Type B pancreatic cell (in vitro differentiated cells): ENCODE data around the gene MCM5. TPM values are rescaled to one million over a fixed set of nuclear protein-coding genes. Genes with fewer than 3 reads are reported as not detected.
"Not testable (repeated sequence)": the region's sequence is repeated elsewhere in the genome, so short reads cannot be mapped to it uniquely, and the experiment has no call there.

Source experiments
- DNase-seq: peaks from one replicate; pipeline ENCODE4 v3.0.0; 2021; ENCODE audit warnings: mixed read lengths; ENCODE audit not compliant: unreplicated experiment; ENCODE audit errors: extremely low spot score
- H3K27ac Mint-ChIP-seq: 2 replicates; pipeline ENCODE4 v1.8.0; 2021; ENCODE audit warnings: mild to moderate bottlenecking, mixed read lengths
- H3K27me3 Mint-ChIP-seq: 2 replicates; pipeline ENCODE4 v1.8.0; 2021; ENCODE audit warnings: mixed read lengths
- H3K36me3 Mint-ChIP-seq: 2 replicates; pipeline ENCODE4 v1.8.0; 2021; ENCODE audit warnings: mixed read lengths
- H3K4me1 Mint-ChIP-seq: one replicate; pipeline ENCODE4 v1.8.0; 2021; ENCODE audit warnings: mixed read lengths; ENCODE audit not compliant: unreplicated experiment
- H3K4me3 Mint-ChIP-seq: 2 replicates; pipeline ENCODE4 v1.8.0; 2021; ENCODE audit warnings: mild to moderate bottlenecking, mixed read lengths
- H3K9me3 Mint-ChIP-seq: 2 replicates; pipeline ENCODE4 v1.8.0; 2021; ENCODE audit warnings: mixed read lengths
- total RNA-seq: library from RNA; stranded (reverse); gene quantifications from 2 replicates; pipeline ENCODE4 v1.2.1, GENCODE V29; 2021; ENCODE audit warnings: low replicate concordance
- TF ChIP-seq, protein P1 (sequence below): fragments of 200-600 bp; sonication (generic); conservative IDR thresholded peaks from 2 replicates; pipeline ENCODE4 v1.5.0; 2021; ENCODE audit warnings: antibody characterized with exemption, mild to moderate bottlenecking

The MCM5 gene
- total RNA-seq, 1 donor from 2014 or later: 98.0 TPM

- TF ChIP-seq, protein P1, sequence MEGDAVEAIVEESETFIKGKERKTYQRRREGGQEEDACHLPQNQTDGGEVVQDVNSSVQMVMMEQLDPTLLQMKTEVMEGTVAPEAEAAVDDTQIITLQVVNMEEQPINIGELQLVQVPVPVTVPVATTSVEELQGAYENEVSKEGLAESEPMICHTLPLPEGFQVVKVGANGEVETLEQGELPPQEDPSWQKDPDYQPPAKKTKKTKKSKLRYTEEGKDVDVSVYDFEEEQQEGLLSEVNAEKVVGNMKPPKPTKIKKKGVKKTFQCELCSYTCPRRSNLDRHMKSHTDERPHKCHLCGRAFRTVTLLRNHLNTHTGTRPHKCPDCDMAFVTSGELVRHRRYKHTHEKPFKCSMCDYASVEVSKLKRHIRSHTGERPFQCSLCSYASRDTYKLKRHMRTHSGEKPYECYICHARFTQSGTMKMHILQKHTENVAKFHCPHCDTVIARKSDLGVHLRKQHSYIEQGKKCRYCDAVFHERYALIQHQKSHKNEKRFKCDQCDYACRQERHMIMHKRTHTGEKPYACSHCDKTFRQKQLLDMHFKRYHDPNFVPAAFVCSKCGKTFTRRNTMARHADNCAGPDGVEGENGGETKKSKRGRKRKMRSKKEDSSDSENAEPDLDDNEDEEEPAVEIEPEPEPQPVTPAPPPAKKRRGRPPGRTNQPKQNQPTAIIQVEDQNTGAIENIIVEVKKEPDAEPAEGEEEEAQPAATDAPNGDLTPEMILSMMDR: no peak
- H3K4me1 Mint-ChIP-seq: peaks cover 22% of the 10 kb centered on the region
- no peak overlapping the region for H3K4me3 Mint-ChIP-seq
- H3K27me3 Mint-ChIP-seq: no peaks in the 10 kb centered on the region
- no peaks in the 10 kb centered on the region for H3K36me3 Mint-ChIP-seq
- no peaks in the 10 kb centered on the region for H3K9me3 Mint-ChIP-seq
- DNase-seq: no peak
- H3K27ac Mint-ChIP-seq: no peak overlapping the region
Observed at GRCh38 chr22:35394810-35395563, 5.0 kb upstream of the MCM5 start.

DNA sequence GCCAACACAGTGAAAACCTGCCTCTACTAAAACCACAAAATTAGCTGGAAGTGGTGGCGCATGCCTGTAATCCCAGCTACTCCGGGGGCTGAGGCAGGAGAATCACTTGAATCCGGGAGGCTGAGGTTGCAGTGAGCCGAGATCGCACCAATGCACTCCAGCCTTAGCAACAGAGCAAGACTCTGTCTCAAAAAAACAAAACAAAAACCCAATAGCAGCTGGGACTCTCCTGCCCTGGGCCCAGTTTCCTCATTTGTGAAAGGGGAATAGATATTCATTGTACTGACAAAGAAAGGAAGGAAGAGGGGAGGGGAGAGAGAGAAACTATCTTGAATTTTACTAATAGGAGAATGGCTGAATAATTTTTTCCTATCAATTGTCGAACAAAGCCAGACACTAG is 3.3 kb upstream of the MCM5 start:
- peaks cover 30% of the 10 kb centered on the region for H3K4me1 Mint-ChIP-seq
- not testable (repeated sequence) for H3K27ac Mint-ChIP-seq

DNA sequence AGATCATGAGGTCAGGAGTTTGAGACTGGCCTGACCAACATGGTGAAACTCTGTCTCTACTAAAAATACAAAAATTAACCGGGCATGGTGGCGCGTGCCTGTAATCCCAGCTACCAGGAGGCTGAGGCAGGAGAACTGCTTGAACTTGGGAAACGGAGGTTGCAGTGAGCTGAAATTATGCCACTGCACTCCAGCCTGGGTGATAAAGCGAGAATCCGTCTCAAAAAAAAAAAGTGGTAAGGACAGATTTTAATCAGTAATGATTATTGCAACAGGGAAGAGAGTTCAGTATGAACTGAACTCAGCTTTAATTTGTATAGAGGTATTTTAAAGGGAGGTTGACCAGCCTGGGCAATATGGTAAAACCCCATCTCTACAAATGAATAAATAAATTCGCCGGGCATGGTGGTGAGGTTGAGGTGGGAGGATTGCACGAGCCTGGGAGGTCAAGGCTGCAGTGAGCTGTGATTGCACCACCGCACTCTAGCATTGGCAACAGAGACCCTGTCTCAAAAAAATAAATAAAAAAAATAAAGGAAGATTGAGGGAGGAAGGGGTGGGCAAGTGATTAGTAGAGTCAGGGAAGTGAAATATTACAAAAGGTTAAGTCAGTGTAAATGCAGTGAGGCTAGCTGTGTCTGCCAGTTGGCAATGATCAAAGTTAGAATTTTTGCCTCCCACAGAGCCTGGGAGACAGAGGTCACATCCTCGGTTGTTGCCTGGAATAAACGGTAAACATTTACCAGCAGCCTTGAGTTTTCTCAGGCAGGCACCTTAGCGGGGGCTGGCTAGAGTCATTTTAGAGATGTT is 2.6 kb upstream of the MCM5 start:
- H3K36me3 Mint-ChIP-seq: no peaks in the 10 kb centered on the region
- peak overlapping the region; percentile 49 for H3K4me3 Mint-ChIP-seq
- H3K27me3 Mint-ChIP-seq: no peaks in the 10 kb centered on the region
- TF ChIP-seq, protein P1: no peak
- peaks cover 32% of the 10 kb centered on the region for H3K4me1 Mint-ChIP-seq
- H3K27ac Mint-ChIP-seq: peak overlapping the region; percentile 21
- no peak for DNase-seq
- H3K9me3 Mint-ChIP-seq: no peaks in the 10 kb centered on the region

More for the DNA sequence above, 3.3 kb upstream of the MCM5 start:
- H3K36me3 Mint-ChIP-seq, DNase-seq, H3K9me3 Mint-ChIP-seq, H3K4me3 Mint-ChIP-seq, H3K27me3 Mint-ChIP-seq: not testable (repeated sequence)

DNA sequence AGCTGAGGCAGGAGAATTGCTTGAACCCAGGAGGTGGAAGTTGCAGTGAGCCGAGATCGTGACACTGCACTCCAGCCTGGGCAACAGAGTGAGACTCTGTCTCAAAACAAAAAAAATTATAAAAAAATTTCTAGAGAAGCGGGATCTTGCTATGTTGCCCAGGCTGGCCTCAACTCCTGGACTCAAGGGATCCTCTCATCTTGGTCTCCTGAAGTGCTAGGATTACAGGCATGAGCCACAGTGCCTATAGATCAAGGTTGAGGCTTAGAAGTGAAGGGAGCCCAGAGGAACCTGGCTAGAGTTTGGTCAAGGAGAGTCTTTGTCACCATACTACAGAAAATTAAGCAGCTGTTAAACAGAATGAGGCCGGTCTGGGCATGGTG is 1.4 kb upstream of the MCM5 start:
- Mint-ChIP-seq H3K4me3 (peak overlapping the region; percentile 45), H3K9me3 (no peaks in the 10 kb centered on the region), H3K27ac (no peak overlapping the region), H3K4me1 (peaks cover 33% of the 10 kb centered on the region), H3K27me3 (no peaks in the 10 kb centered on the region), H3K36me3 (no peaks in the 10 kb centered on the region)
- no peak for DNase-seq
- TF ChIP-seq, protein P1: no peak

DNA sequence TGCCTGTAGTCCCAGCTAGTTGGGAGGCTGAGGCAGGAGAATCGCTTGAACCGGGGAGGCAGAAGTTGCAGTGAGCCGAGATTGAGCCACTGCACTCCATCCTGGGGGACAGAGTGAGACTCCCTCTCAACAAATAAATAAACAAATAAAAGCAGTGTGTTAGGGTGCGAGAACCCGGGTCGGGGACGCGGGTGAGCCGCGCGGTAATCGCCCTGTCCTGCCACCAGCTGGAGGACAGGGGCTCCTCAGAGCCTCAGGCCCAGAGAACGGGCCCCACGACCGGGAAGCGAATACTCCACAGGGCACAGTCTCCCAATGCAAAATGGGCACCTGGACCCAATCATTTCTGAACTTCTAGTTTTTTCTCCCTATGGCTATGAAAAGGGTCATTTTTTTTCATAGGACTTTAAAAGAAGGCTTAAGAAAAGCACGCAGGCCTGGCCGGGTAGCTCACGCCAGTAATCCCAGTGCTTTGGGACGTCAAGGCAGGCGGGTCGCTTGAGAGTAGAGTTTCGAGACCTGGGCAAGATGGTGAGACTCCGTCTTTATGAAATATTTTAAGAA is 744 bp upstream of the MCM5 start:
- no peak for DNase-seq
- no peaks in the 10 kb centered on the region for H3K9me3 Mint-ChIP-seq
- no peaks in the 10 kb centered on the region for H3K27me3 Mint-ChIP-seq
- H3K4me3 Mint-ChIP-seq: peak overlapping the region; percentile 99
- no peaks in the 10 kb centered on the region for H3K36me3 Mint-ChIP-seq
- H3K4me1 Mint-ChIP-seq: peaks cover 28% of the 10 kb centered on the region
- peak overlapping the region; percentile 95 for H3K27ac Mint-ChIP-seq
- TF ChIP-seq, protein P1: no peak

GRCh38 chr22:35400501-35400790 is 506 bp downstream of the MCM5 start:
- no peak for DNase-seq
- Mint-ChIP-seq H3K27ac (peak overlapping the region; percentile 95), H3K36me3 (no peaks in the 10 kb centered on the region), H3K4me1 (peaks cover 28% of the 10 kb centered on the region), H3K4me3 (peak overlapping the region; percentile 99), H3K9me3 (no peaks in the 10 kb centered on the region), H3K27me3 (no peaks in the 10 kb centered on the region)
- TF ChIP-seq, protein P1: no peak
